ENCODE results near the gene SS18L1.
A peak's percentile ranks its signal among the peaks of the same experiment; 100 is the strongest.

The SS18L1 gene

GRCh38 chr20:62212299-62212698 lies 68.7 kb downstream of the SS18L1 start:
- DNase-seq (ENCODE audit: low spot score): no peak

GRCh38 chr20:62214067-62214466 lies 70.5 kb downstream of the SS18L1 start:
- no peak for DNase-seq (ENCODE audit: low spot score)

- DNase-seq (ENCODE audit: low spot score): no peak
Measured at GRCh38 chr20:62215020-62215990, 71.7 kb downstream of the SS18L1 start.

- DNase-seq (ENCODE audit: low spot score): no peak
Measured at GRCh38 chr20:62215991-62216635, 72.5 kb downstream of the SS18L1 start.

GRCh38 chr20:62216636-62217566 lies 73.3 kb downstream of the SS18L1 start:
- DNase-seq (ENCODE audit: low spot score): no peak

GRCh38 chr20:62217913-62218773 lies 74.6 kb downstream of the SS18L1 start:
- no peak for DNase-seq (ENCODE audit: low spot score)

- no peak for DNase-seq (ENCODE audit: low spot score)
Measured at GRCh38 chr20:62219101-62219991, 75.8 kb downstream of the SS18L1 start.

- DNase-seq (ENCODE audit: low spot score): peak; percentile 37
Measured at GRCh38 chr20:62219992-62220665, 76.6 kb downstream of the SS18L1 start, which contains the start of gene HRH3. Gene HRH3 (minus strand): TSS chr20:62220278. CDS start chr20:62219970, 308 bp downstream.

- DNase-seq (ENCODE audit: low spot score): no peak
Measured at GRCh38 chr20:62220666-62221568, 77.3 kb downstream of the SS18L1 start.

GRCh38 chr20:62222266-62222850 lies 78.8 kb downstream of the SS18L1 start:
- DNase-seq (ENCODE audit: low spot score): no peak

- no peak for DNase-seq (ENCODE audit: low spot score)
Measured at GRCh38 chr20:62222972-62223371, 79.4 kb downstream of the SS18L1 start.

GRCh38 chr20:62223571-62223970 lies 80.0 kb downstream of the SS18L1 start:
- DNase-seq (ENCODE audit: low spot score): no peak

GRCh38 chr20:62224113-62224855 lies 80.7 kb downstream of the SS18L1 start:
- no peak for DNase-seq (ENCODE audit: low spot score)

GRCh38 chr20:62225026-62225425 lies 81.5 kb downstream of the SS18L1 start:
- DNase-seq (ENCODE audit: low spot score): no peak

GRCh38 chr20:62225820-62226635 lies 82.5 kb downstream of the SS18L1 start:
- no peak for DNase-seq (ENCODE audit: low spot score)

Measured in hematopoietic multipotent progenitor cell treated with erythropoietin and hydrocortisone succinate and interleukin-3 and kit ligand, for 15 days (in vitro differentiated cells).